NCI-H774 (cell line): Measurements from ENCODE around the gene PGM1.

Experiments
- DNase-seq: peaks from one replicate; lab custom pipeline; 2025; lab: John Stamatoyannopoulos, UW

Gene PGM1

DNA sequence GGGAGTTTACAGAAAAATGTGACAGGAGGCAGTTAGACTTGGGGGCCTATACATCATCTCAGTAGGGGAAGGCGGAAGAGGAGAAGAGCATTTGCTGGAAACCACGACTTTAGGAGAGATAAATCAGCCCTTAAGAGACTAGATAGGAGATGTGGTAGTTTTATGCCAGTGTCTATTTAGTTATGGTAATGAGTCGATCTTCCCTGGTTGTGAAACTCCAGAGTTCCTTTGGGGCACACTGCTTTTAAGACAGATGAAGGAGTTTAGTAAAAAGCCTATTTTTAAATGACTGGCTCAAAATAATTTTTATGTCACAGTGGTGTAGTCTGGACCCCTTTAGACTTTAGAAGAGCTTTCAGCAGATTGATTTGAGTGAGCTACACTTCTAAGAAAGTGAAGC lies 7.8 kb downstream of the PGM1 start:
- no peak for DNase-seq

DNA sequence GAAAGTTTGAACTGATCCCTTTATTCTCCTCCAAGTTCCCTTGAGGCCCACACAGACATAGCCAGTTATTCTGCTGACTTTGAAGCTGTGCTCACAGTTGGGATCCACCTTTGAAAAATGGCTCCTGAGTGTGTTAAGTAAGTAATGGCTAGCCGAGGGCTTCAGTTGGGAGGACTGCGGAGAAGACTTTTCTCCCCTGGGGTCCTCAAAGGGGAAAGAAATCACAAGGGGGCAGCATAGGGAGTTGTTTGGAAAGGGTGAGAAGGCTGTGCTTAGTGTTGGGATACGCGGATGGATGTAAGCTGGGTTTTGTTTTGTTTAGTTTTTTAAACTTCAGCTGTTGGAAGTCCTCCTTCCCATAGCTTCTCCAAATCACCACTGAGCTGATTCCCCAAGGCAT lies 8.3 kb downstream of the PGM1 start:
- DNase-seq = no peak

DNA sequence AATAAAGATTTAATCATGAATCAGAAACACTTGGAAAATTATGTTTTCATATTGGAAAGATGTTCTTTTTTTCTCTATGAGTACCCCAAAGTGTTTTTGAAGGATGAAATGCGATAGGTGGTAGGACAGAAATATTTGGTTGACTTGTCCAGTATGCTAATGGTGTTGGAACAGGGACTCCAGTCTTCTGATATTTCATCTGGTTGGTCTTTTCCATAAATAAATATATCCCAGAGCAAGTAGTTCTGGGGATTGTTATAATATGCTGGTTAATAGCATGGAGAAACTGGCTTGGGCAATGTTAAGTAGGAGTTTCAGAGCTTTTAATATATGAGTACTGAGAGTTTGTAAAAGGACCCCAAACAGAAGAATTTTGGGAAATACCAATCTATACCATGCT lies 8.7 kb downstream of the PGM1 start:
- DNase-seq = no peak

DNA sequence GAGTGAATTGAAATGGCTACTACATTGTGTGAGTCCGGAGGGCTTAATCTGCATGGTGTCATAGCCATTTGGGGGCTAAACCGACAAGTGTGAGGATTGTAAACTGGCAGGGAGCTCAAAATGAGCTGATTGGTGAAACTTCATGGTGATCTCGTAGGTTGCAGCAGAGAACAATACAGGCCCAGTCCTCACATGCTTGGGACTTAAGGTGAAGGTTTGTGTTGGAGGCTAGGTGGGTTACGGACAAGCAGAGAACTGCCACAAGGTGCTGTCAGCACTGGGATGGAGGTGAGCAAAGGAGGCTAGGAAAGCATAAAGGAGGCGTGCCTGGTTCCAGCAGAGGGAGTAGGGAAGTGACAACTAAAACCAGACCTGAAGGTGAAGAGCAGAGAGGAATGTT lies 9.4 kb downstream of the PGM1 start:
- no peak for DNase-seq

DNA sequence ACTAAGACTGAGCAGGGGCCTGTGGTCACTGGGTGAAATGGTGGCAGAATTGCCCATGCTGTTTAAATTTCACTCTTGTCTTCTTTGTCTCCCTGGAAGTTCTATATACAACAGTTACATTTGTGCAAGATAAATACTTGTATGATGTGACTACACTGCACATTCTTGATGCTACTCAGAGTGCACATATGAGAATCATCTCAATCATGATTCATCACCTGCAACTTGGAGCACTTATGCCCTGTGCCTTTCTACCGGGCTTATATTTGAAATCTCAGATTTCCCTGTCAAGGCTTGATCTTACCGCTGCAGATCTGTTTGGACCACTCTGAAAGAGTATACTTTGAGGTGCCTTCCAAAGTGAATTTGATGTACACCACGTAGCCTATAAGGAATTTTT lies 10.6 kb downstream of the PGM1 start:
- no peak for DNase-seq

DNA sequence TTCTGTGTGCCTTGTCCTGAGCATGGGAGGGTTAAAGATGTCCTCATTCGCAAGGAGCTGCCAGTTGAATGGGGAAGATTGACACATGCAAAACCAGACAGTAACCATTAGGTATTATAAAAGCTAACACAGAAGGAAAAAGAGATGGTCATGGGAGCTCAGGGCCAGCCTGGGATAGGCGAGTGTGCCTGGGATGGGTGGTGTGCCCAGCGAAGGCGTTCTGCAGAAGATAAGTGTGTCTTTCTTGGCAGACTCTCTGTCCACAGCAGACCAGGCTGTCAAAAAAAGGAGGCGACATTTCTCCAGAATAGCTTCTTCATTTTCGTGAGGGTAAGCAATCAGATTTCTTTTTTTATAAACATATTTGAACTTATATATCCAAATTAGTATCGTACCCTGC lies 14.1 kb downstream of the PGM1 start:
- no peak for DNase-seq

DNA sequence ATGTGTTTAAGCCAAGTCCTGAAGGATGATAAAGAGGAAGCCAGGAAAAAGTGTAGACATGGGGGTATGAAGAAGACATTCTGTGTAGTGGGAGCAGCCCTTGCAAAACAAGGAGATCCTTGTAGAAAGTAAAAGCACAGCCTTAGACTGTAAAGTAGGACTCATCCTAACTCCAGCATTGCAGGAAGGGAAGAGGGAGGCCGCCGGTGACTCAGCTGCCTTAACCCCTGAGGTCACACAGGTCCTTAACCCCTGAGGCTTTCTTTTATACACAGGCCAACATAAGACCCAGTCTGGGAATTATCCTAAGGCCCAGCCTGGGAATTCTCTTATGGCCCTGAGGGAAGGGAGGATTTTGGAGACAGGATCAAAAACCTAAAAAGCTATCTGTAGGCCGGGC lies 18.0 kb downstream of the PGM1 start:
- DNase-seq = no peak

DNA sequence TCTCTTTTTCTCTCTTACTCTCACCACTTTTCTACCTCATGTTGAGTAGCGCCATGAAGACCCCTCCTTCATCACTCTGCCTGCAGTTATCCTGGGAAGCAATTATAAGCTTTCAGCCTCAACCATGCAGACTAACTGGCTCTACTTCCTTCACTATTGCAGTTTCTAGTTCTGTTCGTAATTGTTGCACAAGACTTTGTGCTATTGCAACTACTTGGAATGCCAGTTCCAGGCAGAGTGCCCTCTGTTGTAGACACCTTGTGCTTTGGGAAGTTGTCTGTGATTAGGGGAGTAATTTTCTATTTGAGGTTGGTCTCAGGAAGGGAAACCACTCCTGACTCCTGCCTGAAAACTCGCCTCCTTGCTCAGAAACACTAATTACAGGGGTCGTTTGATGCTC lies 19.4 kb downstream of the PGM1 start:
- DNase-seq = no peak

DNA sequence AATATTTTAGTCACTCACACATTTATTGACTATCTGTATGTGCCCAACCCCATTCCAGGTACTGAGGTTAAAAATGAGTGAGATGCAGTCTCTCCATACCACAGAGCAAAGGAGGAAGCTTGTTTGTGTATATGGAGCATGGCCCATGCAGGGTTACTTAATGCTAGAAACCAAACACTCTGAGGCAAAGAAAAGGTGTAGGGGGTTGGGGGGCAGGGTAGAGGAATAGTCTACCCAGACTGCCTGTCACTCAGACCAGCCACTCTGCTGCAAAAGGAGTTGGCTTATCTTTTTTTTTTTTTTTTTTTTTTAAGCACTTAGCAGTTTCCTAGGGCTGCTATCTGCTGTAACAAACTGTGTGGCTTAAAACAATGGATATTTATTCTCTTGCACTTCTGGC lies 19.8 kb downstream of the PGM1 start:
- no peak for DNase-seq

DNA sequence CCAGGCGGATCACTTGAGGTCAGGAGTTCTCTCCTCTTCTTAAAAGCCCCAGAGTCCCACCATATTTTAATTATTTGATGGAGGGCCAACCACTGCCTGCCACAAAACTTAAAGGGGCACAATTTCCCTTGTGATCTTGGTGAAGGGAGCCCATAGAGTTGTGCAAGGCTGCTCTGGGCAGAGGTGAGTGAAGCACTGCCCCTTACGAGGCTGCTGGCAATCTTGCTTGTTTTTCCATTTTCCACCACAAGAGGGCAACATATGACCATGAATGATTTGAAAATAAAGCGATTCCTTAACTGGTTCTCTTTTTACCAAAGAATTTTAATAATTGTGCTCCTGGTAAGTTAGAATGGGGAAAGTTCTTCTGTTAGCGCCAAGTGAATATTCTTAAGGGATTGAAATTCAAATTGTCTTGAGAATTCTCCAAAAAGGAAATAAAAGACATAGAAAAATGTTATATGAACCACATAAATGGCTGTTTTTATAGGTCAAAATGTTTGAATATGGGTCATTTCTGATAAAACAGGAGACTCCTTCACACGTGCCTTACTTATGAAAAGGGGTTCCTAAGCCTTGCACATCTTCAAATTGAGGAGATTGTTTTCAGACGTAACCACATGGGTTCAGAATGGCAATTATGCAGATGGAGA lies 22.7 kb downstream of the PGM1 start:
- peak; percentile 36 for DNase-seq

DNA sequence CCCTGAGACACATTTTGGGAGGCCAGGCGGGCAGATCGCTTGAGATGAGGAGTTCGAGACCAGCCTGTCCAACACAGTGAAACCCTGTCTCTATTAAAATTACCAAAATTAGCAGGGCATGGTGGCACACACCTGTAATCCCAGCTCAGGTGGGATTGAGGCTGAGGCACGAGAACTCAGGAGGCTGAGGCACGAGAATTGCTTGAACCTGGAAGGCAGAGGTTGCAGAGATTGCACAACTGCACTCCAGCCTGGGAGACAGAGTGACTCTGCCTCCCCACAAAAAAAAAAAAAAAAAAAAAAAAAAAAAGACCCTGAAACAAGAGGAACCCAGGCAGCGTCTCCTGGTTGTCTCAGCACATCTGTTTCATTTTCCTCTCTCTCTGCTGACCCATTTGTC lies 24.2 kb downstream of the PGM1 start:
- no peak for DNase-seq

DNA sequence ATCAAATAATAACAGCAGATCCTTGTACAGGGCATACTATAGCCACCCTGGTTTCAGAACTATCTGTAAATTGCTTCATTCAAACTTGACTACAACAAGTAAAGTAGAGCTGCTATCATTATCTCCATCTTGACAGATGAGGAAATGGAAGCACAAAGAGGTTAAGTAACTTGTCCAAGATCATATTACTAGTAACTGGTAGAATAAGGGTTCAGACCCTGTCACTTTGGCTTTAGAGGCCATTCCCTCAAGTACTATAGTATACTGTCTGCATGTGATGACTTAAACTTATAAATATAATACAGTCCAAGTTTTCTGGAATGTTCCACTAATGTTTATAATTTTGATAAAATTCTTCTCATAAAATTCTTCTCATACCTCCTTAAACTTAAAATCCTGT lies 24.8 kb downstream of the PGM1 start:
- DNase-seq = no peak

DNA sequence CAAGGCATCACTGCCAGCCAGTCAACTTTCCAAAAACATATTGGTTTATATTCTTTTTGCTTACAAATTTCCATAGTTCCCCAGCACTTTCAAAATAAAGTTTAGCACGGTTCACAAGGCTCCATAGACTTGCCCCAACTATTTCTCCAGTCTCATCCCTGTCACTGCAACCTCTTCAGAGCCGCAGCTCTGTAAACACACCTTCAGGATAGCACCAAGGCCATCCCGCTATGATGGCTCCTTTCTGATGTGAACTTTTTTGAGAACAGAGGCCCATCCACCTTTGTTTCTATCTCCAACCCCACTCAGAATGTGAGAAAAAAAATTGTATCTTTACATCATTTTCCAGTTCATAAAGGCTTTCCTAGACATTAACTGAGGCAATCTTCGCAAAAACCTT lies 26.3 kb downstream of the PGM1 start:
- DNase-seq = no peak

DNA sequence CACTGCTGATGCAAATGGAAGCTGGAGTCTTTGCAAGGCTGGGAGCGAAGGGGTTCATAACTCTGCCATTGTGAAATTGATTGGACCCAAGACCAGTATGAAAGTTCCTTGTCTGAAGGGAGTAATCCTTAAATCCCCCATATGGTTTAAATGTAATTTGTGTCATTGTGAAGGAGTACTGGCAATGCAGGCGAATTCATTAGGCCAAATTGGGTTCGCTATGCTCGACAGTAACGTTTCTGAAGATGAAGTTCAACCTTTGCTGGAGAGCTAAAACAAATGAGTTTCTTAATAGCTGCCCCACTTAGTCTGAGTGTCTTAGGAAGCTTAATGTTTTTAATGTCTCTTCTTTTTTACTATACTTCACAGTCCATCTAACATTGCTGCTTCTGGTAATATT lies 27.5 kb downstream of the PGM1 start:
- no peak for DNase-seq

DNA sequence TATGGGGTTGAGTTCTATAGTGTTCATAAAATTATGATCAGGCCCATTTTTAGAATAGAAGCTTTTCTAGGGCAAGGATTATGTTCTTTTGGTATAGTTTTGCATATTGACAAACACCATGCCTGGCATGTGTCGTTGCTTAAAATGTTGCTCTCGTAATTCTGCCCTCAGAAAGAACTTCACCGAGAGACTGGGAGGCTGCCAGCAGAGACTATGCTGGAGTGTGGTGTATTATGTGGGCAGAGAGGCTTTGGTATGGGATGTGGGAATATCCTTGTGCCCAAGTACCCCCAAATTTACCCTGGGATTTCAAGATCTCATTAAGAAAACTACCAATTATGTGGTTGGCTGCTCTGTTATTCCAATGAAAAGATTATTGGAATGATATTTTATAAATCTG lies 27.9 kb downstream of the PGM1 start:
- DNase-seq = no peak

DNA sequence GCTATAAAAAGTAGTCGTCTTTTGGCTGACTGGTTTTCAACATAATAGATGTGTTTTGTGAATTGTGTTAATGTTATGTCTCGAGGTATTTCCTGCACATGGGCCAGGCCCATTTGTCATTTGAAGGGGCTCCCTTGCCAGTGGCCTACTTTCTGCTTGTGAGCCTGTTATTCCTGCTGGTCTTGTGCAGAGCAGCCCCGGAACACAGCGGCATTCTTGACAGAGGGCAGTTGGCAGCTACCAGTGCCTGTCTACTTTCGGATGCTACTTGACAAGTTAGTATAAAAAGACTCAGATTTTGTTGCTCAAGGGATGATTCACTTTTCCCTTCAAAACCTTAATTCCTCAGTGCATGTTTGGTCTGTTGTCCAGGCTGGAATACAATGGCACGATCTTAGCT lies 28.5 kb downstream of the PGM1 start:
- DNase-seq = no peak

DNA sequence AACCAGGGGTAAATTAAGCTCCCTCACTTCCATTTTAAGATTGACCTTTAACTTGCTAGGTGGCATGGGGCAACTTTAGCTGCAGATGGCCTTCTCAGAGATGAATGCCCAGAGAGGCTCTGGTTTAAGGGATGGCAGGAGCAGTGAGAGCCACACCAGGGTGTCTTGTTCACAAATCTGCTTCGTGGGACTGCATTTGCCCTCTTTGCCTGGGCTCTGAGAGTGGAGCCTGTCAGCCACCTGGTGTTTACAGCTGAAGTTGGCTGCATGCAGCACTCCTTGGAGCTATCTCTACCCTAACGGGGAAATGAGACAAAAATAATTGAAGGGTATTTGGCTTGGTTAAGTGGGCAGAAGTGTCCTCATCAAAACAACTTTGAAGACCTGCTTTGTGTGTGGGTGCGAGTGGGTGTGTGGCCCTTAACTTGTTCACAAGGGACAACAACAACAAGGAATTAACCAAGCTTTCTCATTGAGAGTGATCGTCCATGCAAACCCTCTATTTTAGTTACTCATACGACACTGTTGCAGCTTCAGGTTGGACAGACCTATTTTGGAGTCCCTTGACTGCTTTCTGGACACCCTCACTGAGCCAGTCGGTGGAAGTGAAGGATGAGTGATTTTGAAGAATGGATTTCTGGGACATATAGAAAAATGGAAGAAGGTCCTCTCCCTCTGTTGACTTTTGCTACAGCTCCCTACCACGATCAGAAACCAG lies 29.8 kb downstream of the PGM1 start:
- DNase-seq = no peak

DNA sequence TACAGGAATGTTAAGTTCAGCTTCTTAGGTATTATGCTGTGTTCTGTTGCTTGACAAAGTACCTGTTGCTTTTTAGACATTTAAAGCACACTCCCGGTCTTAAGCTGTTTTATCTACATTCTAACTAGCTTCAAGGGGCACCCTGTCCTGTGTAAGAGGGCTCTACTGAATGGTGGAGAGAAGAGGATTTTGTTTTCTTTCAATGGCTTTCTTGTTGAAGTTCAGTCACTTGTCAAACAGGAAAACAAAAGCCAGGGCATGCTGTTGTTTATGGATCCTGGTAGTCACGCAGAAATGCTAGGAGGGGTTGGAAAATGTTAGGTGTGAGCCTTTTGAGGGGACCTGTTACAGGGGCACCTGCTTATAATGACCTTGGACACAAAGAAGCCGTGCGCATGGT lies 30.7 kb downstream of the PGM1 start:
- DNase-seq = no peak

DNA sequence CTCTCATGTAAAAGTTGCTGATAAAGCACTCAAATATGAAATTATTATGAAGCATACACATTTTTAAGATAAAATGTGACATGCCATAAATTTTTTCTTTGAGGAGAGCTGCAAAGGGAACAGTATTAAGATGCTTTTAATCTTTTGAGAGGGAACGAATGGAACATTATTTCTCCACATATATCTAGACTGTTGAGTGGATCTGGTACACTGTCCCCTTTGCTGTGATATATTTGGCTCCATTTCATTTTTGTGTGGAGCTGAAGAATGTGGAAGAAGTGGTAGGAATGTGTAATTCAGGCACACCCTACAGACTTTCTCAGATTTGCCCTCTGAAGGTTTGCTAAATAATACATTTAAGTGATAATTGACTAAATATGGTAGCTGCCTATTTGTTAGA lies 31.7 kb downstream of the PGM1 start:
- no peak for DNase-seq

DNA sequence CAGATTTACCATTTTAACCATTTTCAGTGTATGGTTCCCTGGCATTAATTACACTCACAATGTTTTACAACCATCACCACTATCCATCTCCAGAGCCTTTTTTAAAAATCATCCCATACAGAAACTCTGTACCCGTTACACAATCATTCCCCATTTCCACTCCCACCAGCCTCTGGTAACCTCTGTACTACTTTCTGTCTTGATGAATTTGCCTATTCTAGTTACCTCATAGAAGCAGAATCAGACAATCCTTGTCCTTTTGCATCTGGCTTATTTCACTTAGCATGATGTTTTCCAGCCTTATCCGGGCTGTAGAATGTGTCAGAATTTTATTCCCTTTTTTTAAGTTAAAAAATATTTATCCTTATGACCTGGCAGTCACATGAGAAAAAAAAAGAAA lies 33.0 kb downstream of the PGM1 start:
- no peak for DNase-seq

DNA sequence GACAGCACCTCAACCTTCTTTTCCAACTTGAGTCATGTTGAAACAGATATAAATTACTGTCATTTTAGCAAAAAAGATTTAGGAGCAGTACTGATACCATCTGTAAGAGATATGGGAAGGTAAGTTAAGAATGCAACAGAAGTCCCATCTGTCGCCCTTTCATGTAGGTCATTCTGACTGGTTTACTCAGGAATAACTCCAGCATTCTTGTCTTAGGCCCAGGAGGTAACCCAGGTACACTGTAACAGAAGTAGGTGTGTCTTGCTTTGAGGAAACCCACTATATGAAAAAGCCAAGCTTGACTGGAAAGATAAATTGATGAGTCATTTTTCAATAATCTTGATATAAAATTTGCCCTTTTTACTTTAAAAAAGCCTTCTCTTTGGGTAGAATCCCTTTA lies 35.4 kb downstream of the PGM1 start:
- DNase-seq = no peak

DNA sequence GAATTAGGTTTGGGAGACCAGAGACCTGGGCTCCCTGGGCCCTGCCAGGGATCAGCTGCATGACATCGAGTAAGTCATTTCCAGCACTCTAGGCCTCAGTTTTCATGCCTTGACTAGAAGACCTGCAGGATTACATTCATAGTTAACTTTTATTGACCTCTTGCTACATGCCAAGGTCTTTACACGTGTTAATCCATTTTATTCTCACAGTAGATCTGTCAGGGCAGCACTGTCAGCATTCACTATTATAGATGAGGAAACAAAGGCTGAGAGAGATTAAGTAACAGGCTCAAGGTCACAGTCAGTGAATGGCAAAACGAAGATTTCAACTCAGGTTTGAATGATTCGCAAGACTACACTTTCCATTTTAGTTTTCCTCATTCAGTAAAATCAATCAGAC lies 37.0 kb downstream of the PGM1 start:
- no peak for DNase-seq

DNA sequence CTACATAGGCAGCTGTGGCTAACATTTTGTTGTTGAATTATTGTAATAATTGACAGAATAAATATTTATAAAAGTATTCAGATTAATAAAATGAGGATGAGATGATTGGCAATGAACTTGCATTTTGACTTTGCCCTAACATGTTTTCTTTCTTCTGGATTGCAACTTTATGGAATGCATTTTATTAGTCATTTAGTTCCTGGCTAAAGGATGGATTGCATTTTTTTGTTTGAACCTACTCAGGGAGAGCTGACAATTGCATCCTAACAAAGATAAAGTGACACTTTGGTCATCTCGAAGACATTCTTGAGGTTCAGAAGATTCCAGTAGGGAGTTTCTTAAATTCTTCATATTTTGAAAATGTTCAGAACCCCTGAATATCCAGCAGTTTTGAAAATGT lies 37.5 kb downstream of the PGM1 start:
- DNase-seq = no peak

DNA sequence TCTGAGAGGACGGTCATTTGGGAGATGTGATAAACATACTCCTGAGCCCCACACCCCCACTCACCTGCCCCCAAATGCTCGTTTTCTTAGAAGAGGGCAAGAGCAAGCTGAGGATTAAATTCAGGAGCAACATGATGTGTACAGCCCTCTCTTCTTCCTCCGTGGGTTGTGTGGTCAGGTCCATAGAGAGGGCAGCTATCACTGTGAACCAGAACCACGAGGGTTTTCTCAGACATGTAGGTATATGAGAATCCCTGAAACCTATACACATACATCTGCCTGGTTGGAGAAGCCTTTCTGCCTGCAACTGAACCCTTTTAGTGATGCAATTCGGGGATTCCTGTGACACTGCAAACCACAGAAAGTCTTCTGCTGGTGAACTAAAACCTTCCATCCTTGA lies 38.9 kb downstream of the PGM1 start:
- DNase-seq = no peak
